Left cardiac atrium (tissue), 4 donors: ENCODE results near the gene MYG1. TPM values are rescaled to one million over a fixed set of nuclear protein-coding genes. Genes with fewer than 3 reads are reported as not detected.
"Not testable (repeated sequence)": the region's sequence is repeated elsewhere in the genome, so short reads cannot be mapped to it uniquely, and the experiment has no call there.

ENCODE experiments used
- ATAC-seq, 2 donors: fragments of 200-7000 bp; cut with Tn5 transposase; one replicate each; pipeline ENCODE4 v1.9.1; 2020; ENCODE audit warnings: mild to moderate bottlenecking in 2 of 2, moderate library complexity in 2 of 2
- DNase-seq: peaks from one replicate; pipeline ENCODE4 v3.0.0-alpha.2; 2020
- intact Hi-C, 2 donors: fragments of 100-400 bp; cut with DNase I; formaldehyde crosslinking; loops; one replicate each; pipeline versions ENCODE4 v1.14.1 to v1.15.1; 2022 to 2023
- total RNA-seq, 2 donors: library from RNA; stranded (reverse); fragmentation: NEBNext Ultra II Directional; extraction: Animal tissue kit (Norgen Biotek cat#: 25700); gene quantifications; one replicate each; pipeline ENCODE4 v1.2.1, GENCODE V29; 2021
- donor health status: DM: no; HTN: yes; CAD: no.
- donor health status: DM: no; HTN: yes; CAD: no; lungs with severe emphysema.
- donor health status: DM: yes; HTN: yes; CAD: no.
- donor health status: Dilated cardiomyopathy.

MYG1 gene
- total RNA-seq, 2 donors from 2014 or later = 35.0 to 37.0 TPM

DNA sequence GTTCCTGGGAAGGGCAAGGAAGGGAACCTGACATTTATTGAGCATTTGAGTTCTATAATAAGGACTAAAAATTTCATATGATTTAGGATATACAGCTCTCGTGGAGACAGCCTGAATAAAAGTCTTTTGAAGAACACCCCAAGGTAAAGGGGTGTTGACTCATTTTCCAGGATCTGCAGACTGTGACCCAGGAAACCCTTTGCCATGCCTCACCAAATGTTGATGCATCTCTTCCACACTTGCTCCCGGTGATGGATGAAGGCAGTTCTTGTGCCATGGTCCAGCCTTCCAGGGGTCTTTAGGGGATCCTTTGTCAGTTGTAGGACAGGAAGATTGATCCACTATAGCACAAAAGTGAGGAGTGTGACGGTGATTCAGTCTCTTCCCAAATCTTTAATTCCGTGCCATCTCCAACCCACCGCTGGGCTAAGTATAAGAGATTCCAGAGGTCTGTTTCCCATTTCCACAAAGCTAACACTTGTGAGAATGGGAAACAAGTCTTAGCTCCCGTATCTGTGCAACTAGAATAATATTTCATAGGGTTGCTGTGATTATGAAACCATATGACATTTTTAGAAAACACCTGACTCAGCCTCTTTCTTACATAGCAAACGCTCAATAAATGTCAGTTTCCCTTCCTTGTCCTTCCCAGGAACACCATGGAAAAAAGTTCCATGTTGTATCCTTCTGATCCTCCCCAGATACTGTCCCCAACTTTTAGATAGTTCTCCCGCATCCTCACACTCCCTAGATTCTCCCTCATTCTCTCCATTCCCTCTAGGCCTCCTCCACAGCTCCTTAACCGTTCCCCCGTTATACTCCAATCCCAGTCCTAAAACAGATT lies 21.1 kb downstream of the MYG1 start:
- intact Hi-C loops = loop anchor here in 1 of 2 donors (1.0 to 10.0 kb wide), 2 partner anchors 100 to 184 kb away; partner anchors contain the start of genes NPFF and TARBP2
- DNase-seq = no peak
- no peak for ATAC-seq

DNA sequence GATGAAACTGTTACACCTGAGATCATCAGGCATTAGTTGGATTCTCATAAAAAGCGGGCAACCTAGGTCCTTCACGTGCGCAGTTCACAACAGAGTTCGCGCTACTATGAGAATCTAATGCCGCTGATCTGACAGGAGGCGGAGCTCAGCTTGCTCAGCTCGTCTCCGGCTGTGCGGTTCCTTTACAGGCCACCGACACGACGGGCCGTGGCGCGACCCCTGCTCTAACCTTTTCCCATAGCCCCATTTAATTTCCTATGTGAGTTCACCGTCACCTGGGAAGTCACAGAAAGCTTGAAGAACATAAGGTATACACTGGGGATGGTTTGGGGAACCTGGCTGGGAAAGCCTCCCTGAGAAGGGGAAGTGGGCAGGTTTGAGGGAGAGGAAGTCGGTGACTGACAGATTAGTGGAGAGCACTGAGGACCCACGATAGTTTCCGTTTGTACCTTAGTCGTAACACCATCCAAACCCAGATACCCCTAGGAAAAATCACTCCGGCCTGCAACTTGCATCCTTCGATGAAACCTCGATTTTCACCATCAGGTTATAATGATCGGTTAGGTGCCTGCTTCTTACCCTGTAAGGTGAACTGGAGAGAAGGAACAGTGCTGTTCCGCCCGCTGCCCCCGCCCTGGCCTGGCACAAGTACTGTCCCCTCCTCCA lies 24.8 kb downstream of the MYG1 start:
- DNase-seq (no peak), ATAC-seq (no peak)
- intact Hi-C loops = loop anchor here in 1 of 2 donors (2.0 to 10.0 kb wide), 2 partner anchors 57 to 181 kb away; partner anchors contain the start of genes NPFF, SP1 and TARBP2

DNA sequence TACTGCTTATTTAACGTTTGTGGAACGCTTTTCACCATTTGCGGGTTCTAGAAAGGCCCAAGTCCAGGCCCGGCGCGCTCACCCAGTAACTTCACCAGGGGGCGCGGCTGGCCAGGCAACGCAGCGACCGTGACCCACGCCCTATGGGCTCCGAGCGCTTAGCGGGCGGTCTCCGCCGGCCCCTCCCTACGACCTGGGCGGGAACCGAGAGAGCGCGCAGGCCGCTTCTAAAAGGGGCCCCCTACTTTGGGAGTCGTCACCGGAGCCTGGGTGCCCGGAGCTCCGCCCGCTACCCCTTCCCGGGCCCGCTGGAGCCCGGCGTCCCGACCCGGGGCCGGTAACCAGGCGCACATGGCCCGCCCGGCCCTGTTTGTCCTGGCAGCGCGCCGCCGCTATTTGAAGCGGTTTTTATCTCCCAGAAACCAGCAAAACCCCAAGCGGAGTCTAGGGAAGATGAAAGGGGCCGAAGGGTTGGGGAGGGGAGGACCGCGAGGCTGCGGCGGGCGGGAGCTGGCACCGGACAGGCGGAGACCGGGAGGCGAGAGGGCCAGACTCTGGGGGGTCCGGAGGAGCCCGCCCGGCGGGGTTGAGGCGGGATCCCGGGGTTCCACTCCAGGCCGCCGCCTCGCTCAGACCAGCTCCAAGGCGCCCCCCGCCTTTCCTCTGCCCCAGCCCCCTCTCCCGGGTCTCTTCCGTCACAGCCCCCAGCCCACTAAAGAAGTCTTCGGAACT lies 25.4 kb downstream of the MYG1 start:
- intact Hi-C loops = loop anchor here in 1 of 2 donors (2.0 to 10.0 kb wide), 2 partner anchors 56 to 180 kb away; partner anchors contain the start of genes NPFF, SP1 and TARBP2
- ATAC-seq = peak; percentile 86 to 87
- DNase-seq = peak; percentile 95

DNA sequence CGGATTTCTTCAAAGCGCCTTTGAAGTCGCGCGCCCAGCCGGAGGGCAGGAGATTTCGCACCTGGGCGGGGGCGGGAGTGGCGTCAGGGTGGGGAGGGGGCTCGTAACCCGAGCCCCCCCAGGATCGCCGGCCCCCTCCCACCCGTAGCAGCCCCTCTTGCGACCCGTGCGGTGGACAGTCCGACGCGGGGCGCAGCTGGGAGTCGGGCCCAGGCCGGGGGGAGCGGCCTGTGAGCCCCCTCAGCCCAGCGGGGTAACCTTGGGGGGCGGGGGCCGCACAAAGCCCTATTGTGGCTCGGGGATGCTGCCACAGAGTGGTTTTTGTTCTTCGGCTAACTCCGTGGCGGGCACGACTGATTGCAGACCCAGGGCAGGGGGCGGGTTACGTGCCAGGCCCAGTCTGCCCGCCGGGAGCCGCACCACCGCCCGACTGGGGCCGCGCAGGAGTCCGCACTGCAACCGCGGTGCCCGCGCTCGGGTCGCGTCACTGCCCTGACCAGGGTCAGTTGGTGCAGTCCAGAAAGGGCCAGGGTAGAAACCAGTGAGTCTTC lies 26.1 kb downstream of the MYG1 start:
- intact Hi-C loops = loop anchor here in 1 of 2 donors (2.0 to 10.0 kb wide), 3 partner anchors 19 to 179 kb away; partner anchors contain the start of genes NPFF, SP1 and TARBP2
- DNase-seq (peak; percentile 53), ATAC-seq (peak; percentile 17 to 27)

DNA sequence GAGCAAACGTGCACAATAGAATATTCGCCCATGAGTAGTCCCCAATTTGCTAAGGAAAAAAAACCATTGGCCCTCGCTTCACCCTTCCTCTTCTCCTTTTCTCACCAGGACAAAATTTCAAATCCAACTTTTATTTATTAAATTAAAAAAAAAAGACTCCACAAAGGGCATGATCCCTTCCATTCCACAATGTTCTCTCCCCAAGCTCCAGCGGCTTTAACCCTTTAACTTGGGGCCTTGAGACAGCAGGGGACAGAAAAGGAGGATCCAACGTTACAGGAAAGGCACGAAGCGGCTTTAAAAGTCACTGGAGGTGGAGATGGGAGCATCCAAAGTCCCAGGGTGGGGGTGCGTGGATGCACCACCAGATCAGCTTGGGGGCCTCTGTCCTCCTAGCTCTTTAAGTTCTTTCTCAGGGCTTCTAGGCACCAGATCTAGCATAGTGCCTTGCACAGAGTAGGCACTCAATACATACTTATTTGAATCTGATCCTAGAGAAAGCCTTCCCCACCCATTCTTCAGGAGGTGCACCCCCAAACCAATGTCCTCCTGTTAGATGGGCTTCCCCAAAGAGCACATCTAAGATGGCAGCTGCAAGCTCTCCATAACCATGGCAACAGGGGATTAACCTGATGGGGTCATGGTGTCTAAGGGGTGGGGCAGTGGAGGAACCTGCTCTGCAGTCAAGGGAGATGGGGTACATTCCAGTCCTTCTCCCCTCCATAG lies 27.1 kb downstream of the MYG1 start:
- intact Hi-C loops = loop anchor here in 1 of 2 donors (2.0 to 10.0 kb wide), 2 partner anchors 18 to 178 kb away; partner anchors contain the start of genes NPFF and TARBP2
- no peak for DNase-seq
- ATAC-seq = no peak

DNA sequence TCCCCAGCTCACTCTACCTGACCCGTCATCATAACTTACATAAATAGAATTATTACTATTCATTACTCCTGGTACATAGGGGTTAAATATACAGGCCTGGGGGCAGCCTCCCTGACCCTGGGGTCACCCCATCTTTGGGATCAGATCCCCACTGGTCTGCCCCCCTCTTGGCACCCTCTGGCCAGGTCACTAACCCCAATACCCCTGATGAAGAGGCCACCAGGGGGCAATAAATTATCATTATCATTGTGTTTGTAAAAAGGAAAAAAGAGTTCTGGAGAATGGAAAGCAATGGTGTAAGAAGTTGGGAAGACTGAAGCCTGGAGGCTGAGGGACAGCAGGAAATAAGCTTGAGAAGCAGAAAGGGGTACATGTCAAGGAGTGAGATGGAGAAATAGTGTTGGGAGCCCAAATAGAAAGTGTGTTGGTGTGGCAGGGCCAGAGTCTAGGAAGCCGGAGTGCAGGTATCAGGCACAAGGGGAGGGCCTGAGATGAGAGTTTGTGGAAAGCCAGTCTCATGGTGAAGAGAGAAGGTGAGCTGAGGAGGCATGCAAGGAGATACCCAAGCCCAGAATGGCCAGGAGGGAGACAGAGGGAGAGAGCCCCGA lies 28.0 kb downstream of the MYG1 start:
- DNase-seq = no peak
- intact Hi-C loops = loop anchor here in 1 of 2 donors (2.0 to 10.0 kb wide), 2 partner anchors 17 to 177 kb away; partner anchors contain the start of genes NPFF and TARBP2
- no peak for ATAC-seq

DNA sequence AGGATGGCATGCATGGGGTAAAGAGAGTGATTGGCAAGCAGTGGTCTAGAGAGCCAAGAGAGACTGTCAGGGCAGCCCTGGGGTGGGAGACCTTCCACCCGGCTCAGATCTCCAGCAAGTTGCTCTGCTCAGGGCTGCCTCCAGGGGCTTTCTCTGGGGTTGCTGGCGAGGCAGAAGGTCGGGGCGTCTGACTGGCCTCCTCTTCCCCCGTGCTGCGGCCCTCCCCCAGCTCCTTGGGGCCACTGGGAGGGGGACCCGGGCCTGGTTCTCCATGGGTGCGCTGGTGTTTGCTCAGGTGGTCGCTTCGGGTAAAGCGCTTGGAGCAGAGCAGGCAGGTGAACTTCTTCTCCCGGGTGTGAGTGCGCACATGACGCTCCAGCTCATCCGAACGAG lies 28.5 kb downstream of the MYG1 start:
- intact Hi-C loops = loop anchor here in 1 of 2 donors (10.0 kb wide), 1 partner anchor 177 kb away; the partner anchor contains the start of genes NPFF and TARBP2
- no peak for ATAC-seq
- DNase-seq = no peak

DNA sequence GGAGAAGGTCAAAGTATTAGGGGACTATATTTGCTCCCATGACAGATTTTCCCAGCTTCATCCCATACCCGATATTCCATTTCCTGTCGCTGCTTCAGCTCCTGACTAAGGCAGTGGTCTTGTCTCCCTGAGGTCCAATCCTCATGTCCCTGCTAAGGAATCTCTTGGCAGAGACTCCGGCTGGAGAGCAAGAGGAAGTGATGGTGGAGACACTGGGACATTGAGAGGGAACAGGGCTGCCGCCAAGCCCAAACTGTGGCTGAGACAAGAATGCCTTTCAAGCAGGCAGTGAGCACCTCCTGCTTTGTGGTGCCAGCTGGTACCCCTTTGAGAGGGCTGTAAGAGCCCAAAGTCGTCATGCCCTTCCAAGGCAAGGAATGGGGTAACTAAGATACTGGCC lies 31.2 kb downstream of the MYG1 start:
- ATAC-seq (no peak), DNase-seq (no peak)
- intact Hi-C loops = no loop called here

DNA sequence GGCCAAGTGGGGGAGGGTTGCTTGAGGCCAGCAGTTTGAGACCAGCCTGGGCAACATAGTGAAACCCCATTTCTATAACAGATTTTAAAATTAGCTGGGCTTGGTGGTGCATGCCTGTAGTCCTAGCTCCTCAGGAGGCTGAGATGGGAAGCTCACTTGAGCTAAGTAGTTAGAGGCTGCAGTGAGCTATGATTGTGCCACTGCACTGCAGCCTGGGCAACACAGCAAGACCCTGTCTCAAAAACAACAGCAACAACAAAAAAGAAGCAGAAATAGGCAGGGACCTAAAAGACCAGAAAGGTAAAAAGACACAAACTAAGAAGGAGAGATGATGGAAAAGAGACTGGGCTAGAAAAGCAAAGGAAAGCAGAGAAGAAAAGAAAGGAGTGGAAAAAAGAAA lies 32.8 kb downstream of the MYG1 start:
- intact Hi-C loops, DNase-seq, ATAC-seq: not testable (repeated sequence)

DNA sequence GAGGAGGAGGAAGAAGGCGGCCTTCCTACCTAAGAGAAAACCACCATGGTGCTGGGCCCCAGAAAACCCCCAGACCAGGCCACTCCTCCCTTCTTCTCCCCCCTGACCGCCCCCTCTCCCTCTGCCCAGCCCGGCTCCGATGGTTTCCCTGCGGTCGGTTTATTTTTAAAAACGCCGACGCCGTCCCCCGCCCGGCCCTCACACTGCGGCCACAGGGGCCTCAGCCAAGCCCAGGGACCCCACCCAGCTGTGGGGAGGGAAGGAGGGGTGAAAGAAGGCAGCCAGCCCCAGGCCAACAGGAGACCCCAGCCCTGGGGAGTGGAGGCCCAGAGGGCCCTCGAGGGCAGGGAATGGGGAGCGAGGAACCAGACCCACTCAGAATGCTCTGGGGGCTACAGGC lies 33.2 kb downstream of the MYG1 start:
- intact Hi-C loops = no loop called here
- ATAC-seq = no peak

DNA sequence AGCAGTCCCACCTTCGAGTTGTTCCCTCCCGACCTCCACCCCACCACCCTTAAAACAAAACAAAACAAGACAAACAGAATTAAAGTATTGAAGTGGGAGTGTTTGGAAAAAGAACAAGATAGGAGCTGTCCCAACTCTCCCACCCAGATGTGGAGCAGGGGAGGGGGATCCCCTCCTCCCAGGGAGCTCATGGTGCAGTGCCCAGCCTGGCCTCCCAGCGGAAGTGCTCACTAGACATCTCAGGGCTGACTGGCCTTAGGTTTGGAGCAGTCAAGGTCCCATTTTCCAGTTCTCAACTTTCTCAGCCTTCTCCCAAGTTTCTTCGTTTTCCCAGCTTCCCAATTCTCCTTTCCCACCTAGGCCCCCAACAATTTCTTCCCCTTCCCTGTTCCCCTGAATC lies 33.8 kb downstream of the MYG1 start:
- intact Hi-C loops = no loop called here
- DNase-seq = no peak
- no peak for ATAC-seq

More for the DNA sequence above, 33.2 kb downstream of the MYG1 start:
- DNase-seq = no peak

DNA sequence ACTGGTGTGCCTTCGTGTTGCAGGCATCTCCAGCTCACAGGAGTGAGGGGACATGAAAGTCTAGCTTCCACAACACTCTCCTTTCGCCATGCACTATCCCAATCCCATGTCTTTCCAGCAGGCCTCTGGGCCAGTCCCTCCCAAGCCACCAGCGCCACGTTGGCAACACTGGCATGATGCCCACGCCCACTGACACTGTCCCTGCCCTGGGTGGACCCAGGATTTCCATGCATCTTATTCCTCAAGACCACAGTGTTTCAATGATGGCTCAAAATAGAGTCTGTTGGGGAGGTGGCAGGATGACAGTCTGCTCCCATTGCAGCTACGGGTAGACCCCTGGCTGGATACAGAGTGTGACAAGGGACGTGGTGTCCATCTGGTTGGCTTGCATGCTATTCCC lies 34.4 kb downstream of the MYG1 start:
- ATAC-seq (no peak), DNase-seq (no peak)
- intact Hi-C loops = no loop called here

DNA sequence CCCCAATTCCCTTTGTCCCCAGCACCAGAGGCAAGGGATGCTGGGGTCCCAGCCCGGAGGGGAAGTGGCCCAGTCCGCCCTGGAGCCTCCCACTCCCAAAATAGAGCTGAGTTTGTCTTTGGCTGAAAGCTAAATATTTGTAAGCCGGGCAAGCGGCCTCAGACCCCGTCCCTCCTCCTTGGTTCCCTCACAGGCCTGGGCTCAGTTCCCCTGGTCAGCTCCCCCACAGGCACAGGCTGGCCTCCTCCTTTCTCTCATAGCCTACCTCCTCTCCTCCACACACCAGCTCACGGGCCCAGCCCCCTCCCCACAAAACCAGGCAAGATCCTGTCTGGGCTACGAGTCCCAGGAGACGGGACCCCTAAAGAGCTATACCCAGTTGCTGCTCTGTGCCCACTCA lies 35.3 kb downstream of the MYG1 start:
- intact Hi-C loops = no loop called here
- no peak for ATAC-seq
- no peak for DNase-seq

DNA sequence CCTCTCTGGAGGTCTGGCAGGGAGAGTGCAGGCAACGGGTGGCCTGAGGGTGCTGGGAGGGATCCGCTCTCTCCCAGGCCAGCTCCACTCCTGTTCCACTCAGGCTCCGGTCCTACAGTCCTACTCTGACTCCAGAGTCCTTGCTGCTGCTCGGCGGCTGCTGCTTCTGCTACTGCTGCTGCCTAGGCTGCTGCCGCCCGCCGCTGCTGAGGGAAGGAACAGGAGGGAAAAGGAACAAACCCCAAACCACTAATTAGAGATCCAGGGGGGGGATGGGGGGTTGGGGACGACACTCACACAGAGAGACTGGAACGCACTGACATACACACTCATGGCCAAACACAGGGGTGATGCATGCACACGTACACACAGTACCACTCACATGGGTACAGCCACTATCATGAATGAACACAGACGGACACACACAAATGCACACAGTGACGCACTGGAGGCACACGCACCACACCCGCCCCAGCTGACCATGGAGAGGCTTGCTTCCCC lies 36.7 kb downstream of the MYG1 start, which contains the start of gene SP7:
Gene SP7, minus strand, starts transcription at position 174 of the 501 bp plus-strand sequence. CDS start 708 bp downstream, outside the sequence.
- ATAC-seq (no peak), DNase-seq (no peak)
- intact Hi-C loops = no loop called here

DNA sequence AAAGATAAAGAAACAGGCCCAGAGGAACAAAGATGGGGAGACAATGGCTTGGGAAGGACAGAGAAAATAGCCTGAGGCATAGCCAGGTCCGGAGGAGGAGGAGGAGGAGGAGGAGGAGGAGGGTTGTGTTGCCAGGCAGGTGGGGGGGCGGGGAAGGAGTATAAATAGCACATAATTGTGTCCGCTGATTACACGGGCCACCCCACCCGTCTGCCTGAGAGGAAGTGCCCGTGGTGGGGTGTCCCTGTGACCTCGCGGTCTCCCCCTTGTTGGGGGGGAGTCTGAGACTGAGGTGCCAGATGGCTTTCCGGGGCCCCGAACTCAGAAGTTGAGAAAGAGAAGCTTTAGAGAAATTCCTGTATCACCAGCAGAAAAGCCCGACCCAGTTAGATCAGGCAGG lies 38.5 kb downstream of the MYG1 start:
- intact Hi-C loops = no loop called here
- DNase-seq (no peak), ATAC-seq (no peak)

DNA sequence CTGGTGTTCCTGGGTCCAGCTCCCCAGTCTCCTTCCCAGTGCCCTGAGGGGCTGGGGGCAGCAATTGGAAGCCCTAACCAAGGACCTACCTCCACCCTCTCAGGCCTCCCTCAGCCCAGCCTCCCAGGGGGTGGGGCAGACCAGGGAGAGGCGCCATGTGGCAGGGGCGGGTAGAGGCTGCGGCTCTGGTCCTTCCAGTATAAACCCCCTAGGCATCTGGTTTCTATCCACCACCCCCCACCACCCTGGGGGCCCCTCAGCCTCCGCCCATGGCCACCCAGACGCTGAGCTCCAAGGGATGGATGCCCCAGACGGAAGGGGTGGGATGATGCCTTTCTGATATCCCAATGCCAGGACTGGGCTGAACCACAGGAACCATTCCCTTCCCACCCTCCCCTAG lies 39.4 kb downstream of the MYG1 start:
- intact Hi-C loops = no loop called here
- DNase-seq = no peak
- ATAC-seq = no peak

DNA sequence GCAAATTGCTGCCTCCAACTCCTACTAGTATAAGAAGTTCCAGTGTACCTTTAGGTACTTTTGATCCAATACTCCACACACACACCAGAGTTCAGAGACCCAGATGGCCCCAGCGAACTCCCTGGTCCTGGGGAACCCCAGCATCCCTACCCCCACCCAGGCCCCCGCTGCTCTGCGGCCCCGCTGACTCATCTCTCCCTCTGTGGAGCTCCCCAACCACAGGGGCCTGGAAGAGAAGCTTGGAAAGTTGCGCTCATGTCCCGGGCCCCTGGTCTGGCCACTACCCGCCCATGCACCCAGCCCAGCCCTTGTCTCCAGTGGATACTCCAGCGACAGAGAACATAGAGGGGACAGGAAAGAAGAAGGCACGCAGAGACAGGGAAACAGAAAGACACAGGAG lies 40.9 kb downstream of the MYG1 start:
- DNase-seq (no peak), ATAC-seq (no peak)
- intact Hi-C loops = no loop called here

DNA sequence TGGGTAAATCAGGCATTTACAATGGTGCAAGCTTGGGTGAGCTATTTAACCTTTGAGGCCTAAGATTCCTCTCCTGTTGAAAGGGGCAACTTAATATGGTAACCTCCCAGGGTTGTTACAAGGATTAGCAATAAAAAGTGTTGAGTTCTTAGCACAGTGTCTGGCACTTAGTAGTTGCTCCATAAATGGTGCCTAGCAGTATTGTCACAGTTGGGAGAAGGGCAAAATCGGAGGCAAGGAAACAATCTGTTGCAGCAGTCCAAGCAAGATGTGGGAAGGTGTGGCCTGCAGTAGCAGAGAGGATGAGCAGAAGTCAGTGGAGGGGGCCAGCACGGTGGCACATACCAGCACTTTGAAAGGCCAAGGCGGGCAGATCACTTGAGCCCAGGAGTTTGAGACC lies 44.0 kb downstream of the MYG1 start:
- ATAC-seq = no peak
- DNase-seq = no peak
- intact Hi-C loops = no loop called here
